Activated CD4-positive, alpha-beta T cell treated with anti-CD3 and anti-CD28 coated beads, Interleukin-2, amount 50 U/mL, for 1 hour (primary cell): ENCODE measurements around the gene AMBRA1.

Experiments used
- DNase-seq: peaks from one replicate; pipeline ENCODE4 v3.0.0-alpha.2; 2020

Gene AMBRA1

GRCh38 chr11:46435679-46436078, 158.1 kb downstream of the AMBRA1 start:
- DNase-seq = no peak

DNA sequence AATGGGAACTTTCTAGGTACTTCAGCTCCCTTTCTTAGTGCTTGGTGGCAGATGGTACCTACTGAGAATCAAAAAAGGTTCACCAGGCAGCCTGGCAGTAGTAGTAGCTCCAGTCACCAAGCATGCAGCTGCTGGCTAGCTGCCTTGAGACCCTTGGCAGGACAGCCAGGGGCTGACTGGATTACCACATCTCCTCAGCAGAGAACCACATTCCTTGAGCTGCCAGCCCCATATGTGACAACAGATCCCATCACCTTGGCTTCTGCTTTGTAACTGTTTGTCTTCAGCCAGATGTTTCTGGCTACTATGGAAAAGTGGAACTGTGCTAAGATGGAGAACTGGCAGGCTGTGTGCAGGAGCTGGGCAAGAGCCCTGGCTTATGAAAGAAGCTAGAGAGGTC, 162.6 kb downstream of the AMBRA1 start:
- DNase-seq = no peak

DNA sequence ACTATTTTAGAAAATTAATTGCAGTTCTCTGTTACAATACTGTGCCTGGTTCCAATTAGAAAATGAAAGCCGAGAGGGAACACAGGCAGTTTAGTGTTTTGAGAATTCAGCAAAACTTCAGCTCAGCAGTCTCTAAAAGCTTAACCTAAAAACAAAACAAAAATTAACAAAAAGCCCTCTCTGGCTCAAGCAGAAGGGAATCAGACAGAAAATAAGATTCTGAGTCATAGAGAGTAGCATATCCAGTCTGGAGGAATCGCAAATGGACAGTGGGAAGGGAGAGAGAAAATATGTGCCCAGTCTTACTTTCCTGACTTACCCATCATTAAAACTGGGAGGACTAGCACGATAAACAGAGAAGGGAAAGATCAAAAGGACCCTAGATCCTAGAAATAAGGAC, 164.1 kb downstream of the AMBRA1 start:
- DNase-seq = no peak

DNA sequence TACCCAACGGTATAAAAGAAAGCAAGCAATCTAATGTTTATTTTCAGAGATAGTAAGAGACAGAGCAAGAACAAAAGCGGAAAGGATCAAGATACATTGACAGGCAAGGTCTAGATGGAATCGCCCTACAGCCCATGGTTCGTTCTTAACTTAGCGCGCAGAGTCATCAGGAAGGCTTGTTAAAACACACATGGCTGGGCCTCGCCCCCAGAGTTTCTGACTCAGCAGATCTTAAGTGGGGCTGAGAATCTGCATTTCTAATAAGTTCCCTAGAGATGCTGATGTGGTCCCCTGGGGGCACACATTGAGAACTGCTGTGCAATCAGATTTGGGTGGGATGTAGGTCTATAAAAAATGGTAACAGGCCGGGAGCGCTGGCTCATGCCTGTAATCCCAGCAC, 166.5 kb downstream of the AMBRA1 start:
- DNase-seq = no peak

DNA sequence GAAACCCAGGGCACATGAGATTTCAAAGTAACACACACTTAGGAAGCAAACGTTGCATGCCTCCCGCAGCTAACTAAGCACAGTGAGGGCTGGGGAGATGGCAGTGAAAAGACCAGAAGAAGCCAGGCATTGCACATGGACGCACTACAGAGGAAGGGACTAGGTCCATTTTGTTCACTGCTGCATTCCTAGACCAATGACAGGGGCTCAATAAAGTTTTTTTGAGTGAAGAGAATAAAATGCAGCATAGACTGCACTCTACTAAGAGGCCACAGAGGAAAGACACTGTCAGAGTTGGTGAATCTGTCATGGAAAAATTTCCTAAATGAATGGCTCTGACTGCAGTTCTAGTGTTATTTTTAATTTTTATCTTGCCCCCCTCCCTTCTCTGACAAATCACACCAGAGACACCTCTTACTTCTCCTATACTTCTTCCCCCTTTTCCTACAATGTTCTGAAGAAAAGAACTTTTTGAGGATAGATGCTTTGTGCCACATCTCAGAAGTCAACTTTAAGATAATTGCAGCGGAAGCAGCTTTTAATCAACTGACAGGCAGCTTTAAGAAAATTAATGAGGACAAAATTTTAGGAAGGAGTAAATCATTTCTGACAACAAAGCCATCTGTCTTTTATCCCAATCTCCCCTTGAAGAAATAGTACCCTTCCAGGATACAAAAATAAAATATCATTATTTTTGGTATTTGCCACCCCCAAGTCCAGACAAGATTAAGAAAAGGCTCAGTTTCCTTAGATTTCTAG, 167.4 kb downstream of the AMBRA1 start:
- DNase-seq = no peak

DNA sequence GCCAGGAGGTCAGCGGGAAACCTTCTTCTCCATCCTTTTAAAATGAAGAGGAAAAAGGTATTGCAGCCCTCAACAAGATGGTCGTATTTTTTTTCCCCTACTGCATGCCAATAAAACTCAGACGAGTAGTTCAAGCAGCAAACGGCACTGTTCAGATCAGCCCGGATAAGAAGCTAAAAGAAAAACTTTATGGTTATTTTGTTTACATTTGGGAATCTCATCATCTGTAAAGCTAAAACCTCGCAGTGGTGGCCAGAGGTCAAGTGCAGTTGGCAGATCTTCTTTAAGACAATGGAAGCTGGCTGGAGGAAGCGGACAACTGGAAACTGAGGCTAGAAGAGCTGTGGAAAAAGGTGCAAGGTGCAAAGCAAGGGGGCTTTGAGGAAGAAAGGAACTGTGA, 171.2 kb downstream of the AMBRA1 start:
- DNase-seq = no peak

DNA sequence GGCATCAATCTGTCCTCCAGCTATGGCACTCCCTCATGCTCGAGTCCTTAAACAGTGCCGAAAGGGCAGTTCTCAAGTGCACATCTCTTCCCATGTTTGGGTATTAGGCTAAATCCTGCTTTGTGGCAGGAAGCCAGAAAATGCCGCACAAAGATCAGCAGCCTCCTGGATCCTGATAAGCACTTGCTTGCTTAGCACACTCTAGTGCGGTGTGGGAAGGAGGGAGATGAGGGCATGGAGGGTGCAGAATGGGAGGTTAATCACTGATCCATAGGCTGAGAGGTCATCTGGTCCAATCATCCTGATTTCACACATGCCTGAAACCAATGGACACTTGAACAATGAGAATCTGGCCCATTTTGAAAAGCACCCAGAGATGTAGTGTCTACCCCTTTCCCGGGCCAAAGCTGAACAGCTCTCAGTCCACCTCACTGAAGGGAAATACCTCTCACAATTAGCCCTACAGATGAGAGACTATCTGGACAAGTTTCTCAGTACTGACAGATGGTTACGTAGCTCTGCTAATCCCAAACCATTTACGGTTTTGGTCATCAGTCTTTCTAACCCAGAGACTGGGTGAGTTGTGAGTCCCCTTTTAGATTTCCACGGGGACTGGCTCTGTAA, 172.5 kb downstream of the AMBRA1 start:
- DNase-seq = no peak

DNA sequence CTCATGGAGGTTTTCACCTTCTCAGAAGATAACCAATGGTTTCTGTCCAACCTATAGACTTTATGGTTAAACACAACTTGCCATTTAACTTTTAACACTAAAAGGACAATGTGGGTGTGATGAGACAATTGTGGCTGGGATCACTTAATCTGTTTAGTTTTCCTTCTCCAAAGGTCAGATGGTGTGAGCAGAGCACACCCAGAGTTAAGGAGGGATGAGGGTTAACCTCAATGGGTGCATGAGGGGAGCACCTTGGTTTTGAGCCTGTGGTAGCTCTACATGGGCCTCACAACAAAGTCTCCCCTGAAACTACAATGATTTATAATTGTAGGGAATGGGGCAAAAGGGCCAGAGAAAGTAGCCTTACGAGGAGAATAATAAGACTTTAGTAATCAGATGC, 173.3 kb downstream of the AMBRA1 start:
- DNase-seq = no peak

- DNase-seq = no peak
Observed at GRCh38 chr11:46418751-46419150, 175.1 kb downstream of the AMBRA1 start.

DNA sequence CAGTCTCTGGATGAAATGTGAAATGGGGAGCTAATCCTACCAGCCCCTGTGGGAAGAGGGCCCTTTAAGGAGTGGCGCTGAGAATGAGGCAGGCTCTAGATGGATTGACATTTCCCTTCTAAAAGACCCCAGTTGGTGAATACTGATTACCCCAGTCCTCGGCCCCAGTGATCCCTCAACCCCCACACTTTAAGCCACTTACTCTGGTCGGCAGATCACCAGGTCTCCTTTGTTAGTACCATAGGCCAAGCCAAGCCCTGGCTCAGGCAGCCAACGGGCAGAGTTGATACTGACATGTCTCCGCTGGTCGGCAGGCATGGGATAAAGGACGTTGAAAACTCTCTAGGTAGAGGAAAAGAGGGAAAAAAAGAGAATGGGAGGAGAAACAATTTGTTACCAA, 176.1 kb downstream of the AMBRA1 start:
- no peak for DNase-seq

- DNase-seq = no peak
Observed at GRCh38 chr11:46414879-46415278, 178.9 kb downstream of the AMBRA1 start.

DNA sequence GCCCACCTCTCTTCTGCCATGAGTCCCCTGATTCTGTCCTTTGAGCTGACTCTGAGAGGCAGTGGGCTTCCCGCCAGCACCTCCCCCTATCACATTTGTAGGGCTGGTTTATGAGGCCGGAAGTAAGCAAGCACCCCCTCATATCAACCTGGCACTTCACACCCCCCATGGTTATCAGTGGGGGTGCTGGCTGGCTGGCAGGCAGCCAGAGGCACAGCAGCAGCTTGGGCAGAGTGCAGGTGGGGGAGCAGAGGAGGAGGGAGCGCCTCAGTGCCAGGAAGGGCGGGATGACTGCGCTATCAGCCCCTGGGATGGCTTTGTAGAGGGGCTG, 179.4 kb downstream of the AMBRA1 start:
- no peak for DNase-seq

GRCh38 chr11:46413760-46414465, 179.9 kb downstream of the AMBRA1 start:
- no peak for DNase-seq

GRCh38 chr11:46410021-46410420, 183.8 kb downstream of the AMBRA1 start:
- DNase-seq = no peak

DNA sequence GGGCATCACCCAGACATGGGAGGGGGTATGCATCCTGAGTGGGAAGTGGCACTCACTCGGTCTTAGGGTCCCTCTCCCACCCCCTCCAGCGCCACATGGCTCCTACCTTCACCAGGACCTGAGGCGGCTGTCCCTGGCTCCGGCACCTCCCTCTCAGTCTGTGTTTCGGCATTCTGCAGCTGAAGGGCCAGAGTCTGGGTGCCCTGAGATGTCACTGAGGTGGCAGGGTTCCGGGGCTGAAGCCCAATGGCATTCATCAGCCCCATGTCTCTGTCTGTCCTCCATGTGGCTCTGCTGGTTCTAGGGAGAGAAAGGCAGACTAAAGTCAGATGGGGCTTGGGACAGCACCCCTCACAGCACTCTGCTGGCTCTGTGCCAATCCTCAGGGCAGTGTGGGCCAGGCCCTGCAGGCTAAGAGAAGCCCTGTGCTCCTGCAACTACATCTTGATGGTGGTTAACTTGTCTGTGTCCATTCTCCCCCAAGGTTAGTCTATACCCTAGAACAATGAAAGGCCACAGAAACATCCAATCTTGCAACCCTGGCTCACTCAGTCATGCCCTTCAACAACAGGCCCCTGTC, 185.3 kb downstream of the AMBRA1 start:
- DNase-seq = no peak

- no peak for DNase-seq
Observed at GRCh38 chr11:46407635-46408034, 186.2 kb downstream of the AMBRA1 start.

DNA sequence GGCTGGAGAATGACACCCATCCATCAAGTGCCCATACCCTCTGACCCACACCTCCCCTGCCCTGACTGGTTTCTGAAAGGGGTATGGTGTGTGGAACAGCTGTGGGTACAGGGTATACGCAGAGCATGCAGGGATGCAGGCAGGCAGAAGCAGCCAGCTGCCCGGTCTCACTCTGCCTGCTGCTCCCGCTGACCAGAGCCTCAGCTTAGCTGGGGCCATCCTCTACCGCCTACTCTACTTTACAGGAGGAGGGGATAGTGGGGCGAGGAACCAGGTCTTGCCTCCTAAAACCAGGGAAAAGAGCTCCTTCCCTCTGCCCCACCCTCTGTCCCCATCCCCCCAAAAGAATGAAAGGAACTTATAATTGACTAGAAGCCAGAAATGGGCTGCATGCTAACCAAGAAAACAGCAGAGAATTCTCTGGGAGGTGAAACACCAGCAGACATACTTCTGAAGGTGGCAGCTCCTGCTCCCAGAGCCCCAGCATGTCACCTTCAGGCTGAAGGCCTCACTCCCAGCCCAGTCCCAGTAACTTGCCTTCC, 189.3 kb downstream of the AMBRA1 start:
- DNase-seq = no peak

GRCh38 chr11:46402957-46403902, 190.6 kb downstream of the AMBRA1 start:
- no peak for DNase-seq

DNA sequence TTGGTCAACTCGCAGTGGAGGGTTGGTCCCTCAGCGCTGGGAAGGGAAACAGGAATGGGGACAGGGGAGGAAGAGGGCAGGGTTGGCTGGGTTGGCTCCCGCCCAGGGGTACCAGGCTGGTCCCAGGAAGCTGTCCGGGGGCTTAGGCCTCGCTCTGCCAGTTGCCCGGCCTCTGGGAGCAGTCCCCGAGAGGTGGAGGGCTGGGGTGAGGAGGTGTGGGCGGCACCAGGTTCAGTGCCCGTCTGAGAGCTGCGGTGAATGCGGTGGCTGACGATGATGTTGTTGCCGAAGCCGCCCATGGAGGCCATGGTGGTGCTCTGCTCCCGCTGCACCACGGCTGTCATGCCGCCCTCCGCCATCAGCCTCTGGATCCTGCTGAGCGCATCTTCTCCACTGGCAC, 196.3 kb downstream of the AMBRA1 start:
- no peak for DNase-seq

DNA sequence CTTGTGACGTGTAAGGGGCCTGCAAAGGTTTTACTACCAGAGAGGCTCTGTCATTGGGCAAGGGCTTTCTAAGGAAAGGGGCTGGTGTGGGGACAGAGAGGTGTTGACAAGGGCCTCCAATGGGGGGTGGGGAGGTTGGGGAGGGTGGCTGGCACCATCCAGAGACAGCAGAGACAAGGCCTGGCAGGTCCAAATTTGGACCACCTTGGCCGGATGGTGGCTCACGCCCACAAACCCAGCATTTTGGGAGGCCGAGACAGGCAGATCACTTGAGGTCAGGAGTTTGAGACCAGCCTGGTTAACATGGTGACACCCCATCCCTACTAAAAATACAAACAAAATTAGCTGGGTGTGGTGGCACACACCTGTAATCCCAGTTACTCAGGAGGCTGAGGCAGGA, 200.1 kb downstream of the AMBRA1 start:
- no peak for DNase-seq

GRCh38 chr11:46393231-46393616, 200.6 kb downstream of the AMBRA1 start:
- DNase-seq = no peak

- peak; percentile 74 for DNase-seq
Observed at GRCh38 chr11:46392421-46393230, 201.2 kb downstream of the AMBRA1 start.
